Panc1 (cell line): ENCODE data around the gene EIF3F.

Source experiments
- POLR2AphosphoS5 ChIP-seq: IDR thresholded peaks from 2 replicates; pipeline ENCODE4 v1.6.1; 2012; ENCODE audit warnings: mild to moderate bottlenecking, low read depth, low read length, moderate library complexity
- TCF7L2 ChIP-seq: IDR thresholded peaks from 2 replicates; pipeline ENCODE4 v1.6.1; 2011; ENCODE audit warnings: mild to moderate bottlenecking, low read depth, low read length, inconsistent platforms
- TF ChIP-seq, protein P1 (sequence below): fragments of 450-650 bp; IDR thresholded peaks from 2 replicates; pipeline ENCODE4 v1.5.1; 2017; ENCODE audit warnings: mild to moderate bottlenecking
- TF ChIP-seq, protein P2 (sequence below), 2 experiments: IDR thresholded peaks; 2 replicates each; pipeline ENCODE4 v1.6.1; 2011 to 2012; ENCODE audit warnings: low read depth in 2 of 2, control low read depth in 1 of 2, low read length in 1 of 2, mild to moderate bottlenecking in 1 of 2, moderate library complexity in 1 of 2; ENCODE audit not compliant: insufficient read depth in 1 of 2

DNA sequence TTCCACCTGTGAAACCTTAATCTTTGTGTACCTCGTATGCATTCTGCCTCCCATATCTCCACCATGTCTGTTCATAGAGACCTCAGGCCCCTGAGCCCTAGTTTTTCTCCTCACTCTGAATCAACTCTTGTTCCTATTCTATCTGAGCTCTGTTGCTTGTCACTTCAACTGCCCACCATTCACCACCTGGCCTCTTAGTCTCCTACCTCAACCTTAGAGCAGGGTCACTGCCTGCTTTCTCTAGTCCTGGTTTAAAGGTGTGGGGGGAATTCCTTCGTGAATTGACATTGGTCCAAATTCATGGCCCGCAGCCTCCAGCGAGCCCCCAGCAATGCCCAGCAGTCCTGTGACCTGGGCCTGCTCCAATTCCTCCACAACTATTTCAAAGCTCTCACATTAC, 54.4 kb downstream of the EIF3F start:
- TF ChIP-seq, protein P1, sequence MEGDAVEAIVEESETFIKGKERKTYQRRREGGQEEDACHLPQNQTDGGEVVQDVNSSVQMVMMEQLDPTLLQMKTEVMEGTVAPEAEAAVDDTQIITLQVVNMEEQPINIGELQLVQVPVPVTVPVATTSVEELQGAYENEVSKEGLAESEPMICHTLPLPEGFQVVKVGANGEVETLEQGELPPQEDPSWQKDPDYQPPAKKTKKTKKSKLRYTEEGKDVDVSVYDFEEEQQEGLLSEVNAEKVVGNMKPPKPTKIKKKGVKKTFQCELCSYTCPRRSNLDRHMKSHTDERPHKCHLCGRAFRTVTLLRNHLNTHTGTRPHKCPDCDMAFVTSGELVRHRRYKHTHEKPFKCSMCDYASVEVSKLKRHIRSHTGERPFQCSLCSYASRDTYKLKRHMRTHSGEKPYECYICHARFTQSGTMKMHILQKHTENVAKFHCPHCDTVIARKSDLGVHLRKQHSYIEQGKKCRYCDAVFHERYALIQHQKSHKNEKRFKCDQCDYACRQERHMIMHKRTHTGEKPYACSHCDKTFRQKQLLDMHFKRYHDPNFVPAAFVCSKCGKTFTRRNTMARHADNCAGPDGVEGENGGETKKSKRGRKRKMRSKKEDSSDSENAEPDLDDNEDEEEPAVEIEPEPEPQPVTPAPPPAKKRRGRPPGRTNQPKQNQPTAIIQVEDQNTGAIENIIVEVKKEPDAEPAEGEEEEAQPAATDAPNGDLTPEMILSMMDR, result no peak
- TF ChIP-seq TCF7L2 (no peak), POLR2AphosphoS5 (no peak)
- TF ChIP-seq, protein P2, sequence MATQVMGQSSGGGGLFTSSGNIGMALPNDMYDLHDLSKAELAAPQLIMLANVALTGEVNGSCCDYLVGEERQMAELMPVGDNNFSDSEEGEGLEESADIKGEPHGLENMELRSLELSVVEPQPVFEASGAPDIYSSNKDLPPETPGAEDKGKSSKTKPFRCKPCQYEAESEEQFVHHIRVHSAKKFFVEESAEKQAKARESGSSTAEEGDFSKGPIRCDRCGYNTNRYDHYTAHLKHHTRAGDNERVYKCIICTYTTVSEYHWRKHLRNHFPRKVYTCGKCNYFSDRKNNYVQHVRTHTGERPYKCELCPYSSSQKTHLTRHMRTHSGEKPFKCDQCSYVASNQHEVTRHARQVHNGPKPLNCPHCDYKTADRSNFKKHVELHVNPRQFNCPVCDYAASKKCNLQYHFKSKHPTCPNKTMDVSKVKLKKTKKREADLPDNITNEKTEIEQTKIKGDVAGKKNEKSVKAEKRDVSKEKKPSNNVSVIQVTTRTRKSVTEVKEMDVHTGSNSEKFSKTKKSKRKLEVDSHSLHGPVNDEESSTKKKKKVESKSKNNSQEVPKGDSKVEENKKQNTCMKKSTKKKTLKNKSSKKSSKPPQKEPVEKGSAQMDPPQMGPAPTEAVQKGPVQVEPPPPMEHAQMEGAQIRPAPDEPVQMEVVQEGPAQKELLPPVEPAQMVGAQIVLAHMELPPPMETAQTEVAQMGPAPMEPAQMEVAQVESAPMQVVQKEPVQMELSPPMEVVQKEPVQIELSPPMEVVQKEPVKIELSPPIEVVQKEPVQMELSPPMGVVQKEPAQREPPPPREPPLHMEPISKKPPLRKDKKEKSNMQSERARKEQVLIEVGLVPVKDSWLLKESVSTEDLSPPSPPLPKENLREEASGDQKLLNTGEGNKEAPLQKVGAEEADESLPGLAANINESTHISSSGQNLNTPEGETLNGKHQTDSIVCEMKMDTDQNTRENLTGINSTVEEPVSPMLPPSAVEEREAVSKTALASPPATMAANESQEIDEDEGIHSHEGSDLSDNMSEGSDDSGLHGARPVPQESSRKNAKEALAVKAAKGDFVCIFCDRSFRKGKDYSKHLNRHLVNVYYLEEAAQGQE (IDR thresholded peaks at IDR 0.05; ENCODE audit: insufficient read depth in 1 of 2, low read depth in 2 of 2, low read length in 1 of 2), result no peak
